SU-DHL-6 (cell line): ENCODE results near the gene MAML3.

ENCODE experiments used
- EZH2phosphoT487 ChIP-seq: fragments of 200-600 bp; sonication (generic), shearing (Covaris generic); conservative IDR thresholded peaks from 2 replicates; pipeline ENCODE4 v1.6.1; 2018; ENCODE audit warnings: mild to moderate bottlenecking, antibody characterized with exemption, low read length, moderate library complexity, mixed read lengths
- TF ChIP-seq, protein P1 (sequence below): fragments of 200-600 bp; sonication (generic); IDR thresholded peaks from one replicate; pipeline ENCODE4 v1.5.1; 2017; ENCODE audit warnings: antibody characterized with exemption, mild to moderate bottlenecking, low read length, moderate library complexity; ENCODE audit not compliant: insufficient read depth, poor library complexity, severe bottlenecking

DNA sequence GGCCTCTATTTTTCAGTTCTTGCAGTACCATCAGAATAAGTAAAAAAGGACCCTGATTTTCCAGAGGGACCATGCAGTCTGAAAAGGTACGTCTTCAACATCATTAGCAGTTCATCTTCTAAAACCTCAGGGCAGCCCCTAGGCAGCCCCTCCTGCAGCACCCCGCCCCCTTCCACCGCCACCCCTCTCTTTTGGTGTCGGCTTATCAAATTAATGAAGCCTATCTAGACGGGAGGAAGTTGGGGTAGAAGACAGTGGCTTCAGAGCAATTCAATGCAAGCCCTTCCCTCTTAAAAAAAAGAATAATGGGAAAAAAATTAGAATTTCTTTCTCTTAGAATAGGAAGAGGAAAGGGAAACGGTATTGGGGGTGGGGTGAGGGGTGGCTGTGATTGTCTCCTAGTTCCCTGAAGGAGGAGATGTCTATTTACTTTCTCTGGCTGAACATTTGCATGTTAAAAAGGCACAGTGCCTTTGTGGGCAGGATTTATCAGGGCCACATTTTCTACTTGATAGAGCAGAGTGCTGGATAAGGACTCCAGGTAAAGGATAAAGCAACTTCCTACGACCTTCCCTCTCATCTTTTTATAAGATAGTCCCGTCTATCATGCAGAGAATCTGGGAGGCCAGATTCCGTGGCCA, 329.0 kb downstream of the MAML3 start:
- TF ChIP-seq, protein P1, sequence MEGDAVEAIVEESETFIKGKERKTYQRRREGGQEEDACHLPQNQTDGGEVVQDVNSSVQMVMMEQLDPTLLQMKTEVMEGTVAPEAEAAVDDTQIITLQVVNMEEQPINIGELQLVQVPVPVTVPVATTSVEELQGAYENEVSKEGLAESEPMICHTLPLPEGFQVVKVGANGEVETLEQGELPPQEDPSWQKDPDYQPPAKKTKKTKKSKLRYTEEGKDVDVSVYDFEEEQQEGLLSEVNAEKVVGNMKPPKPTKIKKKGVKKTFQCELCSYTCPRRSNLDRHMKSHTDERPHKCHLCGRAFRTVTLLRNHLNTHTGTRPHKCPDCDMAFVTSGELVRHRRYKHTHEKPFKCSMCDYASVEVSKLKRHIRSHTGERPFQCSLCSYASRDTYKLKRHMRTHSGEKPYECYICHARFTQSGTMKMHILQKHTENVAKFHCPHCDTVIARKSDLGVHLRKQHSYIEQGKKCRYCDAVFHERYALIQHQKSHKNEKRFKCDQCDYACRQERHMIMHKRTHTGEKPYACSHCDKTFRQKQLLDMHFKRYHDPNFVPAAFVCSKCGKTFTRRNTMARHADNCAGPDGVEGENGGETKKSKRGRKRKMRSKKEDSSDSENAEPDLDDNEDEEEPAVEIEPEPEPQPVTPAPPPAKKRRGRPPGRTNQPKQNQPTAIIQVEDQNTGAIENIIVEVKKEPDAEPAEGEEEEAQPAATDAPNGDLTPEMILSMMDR: no peak
- TF ChIP-seq EZH2phosphoT487: no peak
